BJ (cell line): ENCODE results near the gene SERPINB7. TPM values are rescaled to one million over a fixed set of nuclear protein-coding genes. Genes with fewer than 3 reads are reported as not detected.
"Not testable (repeated sequence)": the region's sequence is repeated elsewhere in the genome, so short reads cannot be mapped to it uniquely, and the experiment has no call there.

Source experiments
- CTCF ChIA-PET: fragments of 350-600 bp; formaldehyde crosslinking; extraction: SDS; loops from one replicate; lab custom pipeline; 2021; ENCODE audit warnings: antibody characterized with exemption, inconsistent platforms; lab: Yijun Ruan, JAX
- POLR2A ChIA-PET: fragments of 300-600 bp; sonication (Branson Sonifier 250); formaldehyde crosslinking; extraction: SDS; loops from one replicate; lab custom pipeline; 2021; ENCODE audit warnings: antibody characterized with exemption; lab: Charles Lee
- DNase-seq: peaks from one replicate; pipeline ENCODE4 v3.0.0-alpha.2; 2011; ENCODE audit warnings: low read depth
- H3K27me3 ChIP-seq: 2 replicates; pipeline ENCODE4 v1.6.0; 2011; ENCODE audit warnings: low read length; ENCODE audit not compliant: control insufficient read depth, insufficient read depth
- H3K36me3 ChIP-seq: 2 replicates; pipeline ENCODE4 v1.5.1; 2011; ENCODE audit warnings: low read length; ENCODE audit not compliant: control insufficient read depth, insufficient read depth
- H3K4me3 ChIP-seq: 2 replicates; pipeline ENCODE4 v1.5.1; 2011; ENCODE audit warnings: low read depth, mild to moderate bottlenecking, control low read depth, low read length
- polyA plus RNA-seq: library from polyadenylated mRNA; depleted of rRNA; stranded (reverse); fragments of >200 nt; gene quantifications from 2 replicates; pipeline ENCODE4 v1.2.3, GENCODE V29; 2011
- TF ChIP-seq, protein P1 (sequence below): IDR thresholded peaks from 2 replicates; pipeline ENCODE4 v1.5.1; 2011; ENCODE audit warnings: low read depth, mild to moderate bottlenecking, control low read depth, inconsistent platforms, low read length, moderate library complexity; ENCODE audit not compliant: insufficient read depth

SERPINB7 gene
- polyA plus RNA-seq, 1 experiment = 149 TPM

DNA sequence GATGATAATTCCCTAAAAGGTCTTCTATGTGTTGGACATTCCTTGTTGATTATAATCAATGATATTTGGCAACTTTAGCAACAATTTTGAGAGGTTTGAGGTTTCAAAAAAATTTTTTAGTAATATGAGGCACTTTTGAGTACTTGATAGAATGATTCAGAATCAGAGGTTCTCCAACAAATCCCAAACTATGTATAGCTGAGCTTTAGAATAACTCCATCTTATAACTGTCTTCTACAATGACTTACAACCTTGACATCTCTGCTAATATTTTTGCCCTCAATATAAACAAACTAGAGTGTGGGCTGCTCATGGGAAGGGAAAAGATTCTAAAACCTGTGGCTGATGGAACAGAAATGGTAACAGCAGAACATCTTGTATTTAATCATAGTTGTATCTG is 21.5 kb upstream of the SERPINB7 start:
- TF ChIP-seq, protein P1, sequence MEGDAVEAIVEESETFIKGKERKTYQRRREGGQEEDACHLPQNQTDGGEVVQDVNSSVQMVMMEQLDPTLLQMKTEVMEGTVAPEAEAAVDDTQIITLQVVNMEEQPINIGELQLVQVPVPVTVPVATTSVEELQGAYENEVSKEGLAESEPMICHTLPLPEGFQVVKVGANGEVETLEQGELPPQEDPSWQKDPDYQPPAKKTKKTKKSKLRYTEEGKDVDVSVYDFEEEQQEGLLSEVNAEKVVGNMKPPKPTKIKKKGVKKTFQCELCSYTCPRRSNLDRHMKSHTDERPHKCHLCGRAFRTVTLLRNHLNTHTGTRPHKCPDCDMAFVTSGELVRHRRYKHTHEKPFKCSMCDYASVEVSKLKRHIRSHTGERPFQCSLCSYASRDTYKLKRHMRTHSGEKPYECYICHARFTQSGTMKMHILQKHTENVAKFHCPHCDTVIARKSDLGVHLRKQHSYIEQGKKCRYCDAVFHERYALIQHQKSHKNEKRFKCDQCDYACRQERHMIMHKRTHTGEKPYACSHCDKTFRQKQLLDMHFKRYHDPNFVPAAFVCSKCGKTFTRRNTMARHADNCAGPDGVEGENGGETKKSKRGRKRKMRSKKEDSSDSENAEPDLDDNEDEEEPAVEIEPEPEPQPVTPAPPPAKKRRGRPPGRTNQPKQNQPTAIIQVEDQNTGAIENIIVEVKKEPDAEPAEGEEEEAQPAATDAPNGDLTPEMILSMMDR = no peak
- CTCF ChIA-PET = interaction anchor here (0.9 to 1.8 kb wide), 3 partner anchors 11 to 176 kb away, joined by 3 to 5 read pairs (median 3); no protein-coding TSS in a partner anchor
- no peak for DNase-seq

DNA sequence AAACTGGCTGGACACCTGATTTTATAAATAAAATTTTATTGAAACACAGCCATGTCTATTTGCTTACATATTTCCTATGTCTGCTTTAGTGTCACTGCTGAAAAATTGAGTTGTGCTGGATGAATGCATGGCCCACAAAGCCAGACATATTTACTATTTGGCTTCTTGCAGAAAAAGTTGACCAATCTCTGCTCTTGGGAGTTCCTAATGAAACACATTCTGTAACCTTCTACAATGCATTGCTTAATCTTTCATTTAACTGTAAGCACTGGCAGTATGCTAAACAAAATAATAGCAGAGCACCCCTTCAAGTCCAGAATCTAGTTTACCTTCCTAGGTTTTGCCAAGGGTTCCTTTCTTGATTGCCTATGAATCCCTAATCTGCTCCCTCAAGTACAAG is 17.7 kb upstream of the SERPINB7 start:
- Histone ChIP-seq H3K27me3 (no peaks in the 10 kb centered on the region), H3K36me3 (no peaks in the 10 kb centered on the region), H3K4me3 (no peak overlapping the region)
- no peak for DNase-seq
- ChIA-PET CTCF (interaction anchor here (1.2 to 1.3 kb wide), 2 partner anchors 86 to 179 kb away, joined by 3 to 5 read pairs; no protein-coding TSS in a partner anchor), POLR2A (interaction anchor here (0.6 kb wide), 1 partner anchor 7 kb away, joined by 3 read pairs; no protein-coding TSS in a partner anchor)
- TF ChIP-seq, protein P1 = no peak

More for the DNA sequence above, 21.5 kb upstream of the SERPINB7 start:
- Histone ChIP-seq H3K27me3 (no peaks in the 10 kb centered on the region), H3K4me3 (no peak overlapping the region), H3K36me3 (no peaks in the 10 kb centered on the region)
- POLR2A ChIA-PET = no interaction called here

DNA sequence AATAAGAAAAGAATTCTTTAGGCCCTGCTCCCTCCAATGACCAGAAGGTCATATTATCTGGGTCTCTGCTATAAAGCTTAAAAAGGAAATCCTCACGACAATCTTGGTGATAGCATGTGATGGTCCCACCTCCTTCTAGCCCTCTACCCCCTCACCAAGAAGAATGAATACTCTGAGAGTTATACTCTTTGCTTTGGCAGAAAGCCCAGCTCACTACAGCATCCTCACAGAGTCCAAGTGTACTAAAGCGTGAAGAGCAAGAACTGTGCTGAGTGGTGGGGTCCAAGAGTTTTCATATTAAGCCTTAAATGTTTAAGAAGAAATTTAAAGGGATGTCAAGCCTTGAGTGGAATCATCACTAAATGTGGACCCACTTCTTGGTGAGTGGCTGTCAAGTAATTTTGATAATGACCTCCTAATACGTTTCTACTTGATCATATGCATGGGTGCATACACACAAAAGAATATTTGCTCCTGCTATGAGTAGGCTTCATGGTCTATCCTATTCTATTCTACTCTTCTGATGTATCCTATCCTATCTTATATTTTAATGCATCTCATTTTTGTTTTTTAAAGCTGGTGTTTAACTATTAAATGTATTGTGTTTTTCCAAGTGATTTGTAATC is 16.5 kb upstream of the SERPINB7 start:
- TF ChIP-seq, protein P1 = no peak
- no peak for DNase-seq
- H3K36me3 ChIP-seq = no peaks in the 10 kb centered on the region
- ChIA-PET POLR2A (no interaction called here), CTCF (interaction anchor here (1.0 to 1.2 kb wide), 2 partner anchors 17 to 85 kb away, joined by 3 read pairs; no protein-coding TSS in a partner anchor)
- no peaks in the 10 kb centered on the region for H3K27me3 ChIP-seq
- no peak overlapping the region for H3K4me3 ChIP-seq

DNA sequence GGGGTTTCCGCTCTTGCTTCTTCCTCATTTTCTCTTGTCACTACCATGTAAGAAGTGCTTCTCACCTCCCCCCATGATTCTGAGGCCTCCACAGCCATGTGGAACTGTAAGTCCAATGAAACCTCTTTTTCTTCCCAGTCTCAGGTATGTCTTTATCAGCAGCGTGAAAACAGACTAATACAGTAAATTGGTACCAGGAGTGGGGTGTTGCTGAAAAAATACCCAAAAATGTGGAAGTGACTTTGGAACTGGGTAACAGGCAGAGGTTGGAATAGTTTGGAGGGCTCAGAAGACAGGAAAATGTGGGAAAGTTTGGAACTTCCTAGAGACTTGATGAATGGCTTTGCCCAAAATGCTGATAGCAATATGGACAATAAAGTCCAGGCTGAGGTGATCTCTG is 15.4 kb upstream of the SERPINB7 start:
- H3K4me3 ChIP-seq, CTCF ChIA-PET, DNase-seq, POLR2A ChIA-PET, H3K36me3 ChIP-seq, H3K27me3 ChIP-seq: not testable (repeated sequence)

DNA sequence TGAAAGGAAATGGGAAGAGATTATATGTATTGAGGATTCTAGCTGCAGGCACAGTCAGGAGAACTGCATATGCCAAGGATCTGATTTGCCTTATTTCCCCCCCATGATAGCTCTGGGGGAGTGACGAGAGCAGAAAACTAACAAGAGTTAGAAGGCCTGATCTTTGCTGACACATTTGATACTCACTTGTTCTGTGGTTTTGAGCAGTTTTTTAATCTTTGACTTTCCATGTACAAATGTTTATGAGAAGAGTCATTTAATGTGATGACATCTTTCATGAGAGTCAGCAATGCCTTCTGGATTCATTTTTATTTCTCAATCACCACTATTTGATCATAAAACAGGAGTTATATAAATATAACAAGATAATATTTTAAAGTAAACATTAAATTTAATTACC is 12.7 kb upstream of the SERPINB7 start:
- TF ChIP-seq, protein P1 = no peak
- no peaks in the 10 kb centered on the region for H3K27me3 ChIP-seq
- peak; percentile 56 for DNase-seq
- no peak overlapping the region for H3K4me3 ChIP-seq
- no peaks in the 10 kb centered on the region for H3K36me3 ChIP-seq
- CTCF ChIA-PET = interaction anchor here (0.6 kb wide), 1 partner anchor 1836 kb away, joined by 3 read pairs; no protein-coding TSS in a partner anchor
- POLR2A ChIA-PET = no interaction called here
